Measurements from ENCODE around the gene SPINK14.

The SPINK14 gene, protein sequence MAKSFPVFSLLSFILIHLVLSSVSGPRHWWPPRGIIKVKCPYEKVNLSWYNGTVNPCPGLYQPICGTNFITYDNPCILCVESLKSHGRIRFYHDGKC

DNA sequence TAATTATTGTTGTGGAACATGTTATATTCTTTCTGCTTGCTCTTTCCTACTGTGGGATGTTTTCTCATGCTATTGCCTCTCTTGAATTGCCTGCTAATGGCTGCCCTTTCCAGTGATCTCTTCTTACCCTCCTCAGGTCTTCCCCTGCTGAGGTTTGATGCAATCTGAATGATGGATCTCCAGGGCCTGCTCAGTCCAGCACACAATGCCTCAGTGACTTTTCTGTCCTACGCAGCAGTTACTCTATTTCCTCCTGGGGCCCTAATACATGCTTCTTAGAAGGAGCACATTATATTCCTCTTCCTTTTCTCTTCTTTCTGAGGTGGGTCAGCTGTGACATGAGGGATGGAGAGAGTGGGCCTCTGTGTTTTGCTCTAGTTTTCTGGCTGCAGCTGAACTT lies at the start of gene SPINK14:
Gene SPINK14 (plus strand): TSS at position 301 of the 400 bp plus-strand sequence. CDS start 1,187 bp downstream, outside the sequence.
- DNase-seq (ENCODE audit: low read depth in 1 of 2, low spot score in 1 of 2): no peak

DNA sequence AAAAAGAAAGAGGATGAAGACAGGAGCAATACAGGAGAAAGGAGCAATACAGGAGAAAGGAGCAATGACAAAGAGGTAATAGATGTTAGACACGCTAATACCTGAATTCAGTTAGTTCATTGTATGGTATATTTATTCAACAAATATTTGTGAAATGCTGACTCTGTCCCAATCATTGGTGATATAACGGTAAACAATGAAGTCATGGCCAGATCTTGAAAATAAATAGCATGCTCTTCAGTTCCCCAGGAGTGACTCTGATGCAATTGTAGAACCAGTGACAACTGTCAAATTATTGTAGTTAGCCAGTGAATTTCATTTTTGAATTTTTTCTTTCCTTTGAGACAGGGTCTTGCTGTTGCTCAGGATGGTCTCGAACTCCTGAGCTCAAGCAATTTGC lies 48.0 kb upstream of the SPINK14 start:
- DNase-seq (ENCODE audit: low read depth in 1 of 2, low spot score in 1 of 2): no peak

DNA sequence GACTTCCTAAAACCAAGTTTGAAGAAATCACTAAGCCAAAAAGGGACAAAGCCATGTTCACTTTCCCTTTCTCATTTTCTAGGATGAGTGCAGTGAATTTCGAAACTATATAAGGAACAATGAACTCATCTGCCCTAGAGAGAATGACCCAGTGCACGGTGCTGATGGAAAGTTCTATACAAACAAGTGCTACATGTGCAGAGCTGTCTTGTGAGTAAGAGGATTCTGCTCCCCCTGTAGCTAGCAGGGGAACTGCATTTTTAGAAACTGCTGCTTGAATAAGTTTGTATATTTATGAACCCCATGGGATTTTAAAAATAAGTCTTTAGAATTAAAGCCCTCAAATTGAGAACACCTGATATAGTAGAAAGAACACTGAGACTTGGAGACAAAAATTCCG lies 42.7 kb upstream of the SPINK14 start:
- DNase-seq (ENCODE audit: low read depth in 1 of 2, low spot score in 1 of 2): no peak

GRCh38 chr5:148135091-148136048 lies 33.0 kb upstream of the SPINK14 start:
- no peak for DNase-seq (ENCODE audit: low read depth in 1 of 2, low spot score in 1 of 2)

GRCh38 chr5:148140846-148141245 lies 27.5 kb upstream of the SPINK14 start:
- DNase-seq (ENCODE audit: low read depth in 1 of 2, low spot score in 1 of 2): no peak

DNA sequence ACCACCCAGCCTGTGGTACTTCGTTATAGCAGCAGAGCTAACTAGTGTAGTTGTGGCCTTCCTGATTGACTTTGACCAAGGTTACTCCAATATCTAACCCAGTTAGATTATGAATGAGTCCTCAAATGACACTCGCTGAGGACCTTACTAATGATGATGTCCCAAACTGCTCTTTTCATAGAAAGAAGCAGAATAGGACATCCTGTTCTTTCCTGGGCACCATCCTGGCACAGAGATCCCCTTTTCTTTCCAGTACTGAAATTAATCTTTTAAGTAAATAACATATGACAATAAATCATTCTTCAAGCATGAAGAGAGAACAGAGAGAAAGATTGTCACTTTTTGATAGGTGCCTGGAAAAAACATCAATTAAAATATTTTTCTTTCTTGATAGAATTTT lies 26.7 kb upstream of the SPINK14 start:
- DNase-seq (ENCODE audit: low read depth in 1 of 2, low spot score in 1 of 2): no peak

DNA sequence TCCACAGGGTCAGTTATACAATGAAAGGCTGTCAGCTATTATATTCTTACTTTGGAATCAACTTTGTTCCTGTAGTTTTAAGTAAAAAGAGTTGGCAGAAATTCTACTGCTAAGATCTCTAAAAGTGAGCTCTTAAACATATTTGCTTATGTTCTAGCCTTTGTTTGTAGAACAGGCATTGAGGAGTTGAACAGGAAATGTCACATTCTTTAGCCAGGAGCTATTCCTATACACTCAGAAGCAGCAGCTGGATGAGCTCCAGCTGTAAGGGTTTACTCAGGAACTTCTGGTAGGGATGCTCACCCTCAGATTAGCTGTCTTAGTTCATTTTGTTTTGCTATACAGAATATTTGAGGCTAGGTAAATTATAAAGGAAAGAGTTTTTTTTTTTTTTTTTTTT lies 22.4 kb upstream of the SPINK14 start:
- no peak for DNase-seq (ENCODE audit: low read depth in 1 of 2, low spot score in 1 of 2)

GRCh38 chr5:148146487-148146886 lies 21.9 kb upstream of the SPINK14 start:
- DNase-seq (ENCODE audit: low read depth in 1 of 2, low spot score in 1 of 2): no peak

- no peak for DNase-seq (ENCODE audit: low read depth in 1 of 2, low spot score in 1 of 2)
Measured at GRCh38 chr5:148147415-148147814, 20.9 kb upstream of the SPINK14 start.

- DNase-seq (ENCODE audit: low read depth in 1 of 2, low spot score in 1 of 2): no peak
Measured at GRCh38 chr5:148151872-148152271, 16.5 kb upstream of the SPINK14 start.

GRCh38 chr5:148152781-148153180 lies 15.6 kb upstream of the SPINK14 start:
- no peak for DNase-seq (ENCODE audit: low read depth in 1 of 2, low spot score in 1 of 2)

DNA sequence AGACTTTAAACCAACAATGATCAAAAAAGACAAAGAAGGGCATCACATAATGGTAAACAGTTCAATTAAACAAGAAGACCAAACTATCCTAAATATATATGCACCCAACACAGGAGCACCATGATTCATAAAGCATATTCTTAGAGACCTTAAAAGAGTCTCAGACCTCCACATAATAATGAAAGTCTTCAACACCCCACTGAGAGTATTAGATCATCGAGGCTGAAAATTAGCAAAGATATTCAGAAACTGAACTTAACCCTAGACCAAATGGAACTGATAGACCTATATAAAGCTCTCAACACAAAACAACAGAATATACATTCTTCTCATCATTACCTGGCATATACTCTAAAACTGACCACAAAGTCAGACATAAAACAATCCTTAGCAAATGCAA lies 11.7 kb upstream of the SPINK14 start:
- DNase-seq (ENCODE audit: low read depth in 1 of 2, low spot score in 1 of 2): no peak

DNA sequence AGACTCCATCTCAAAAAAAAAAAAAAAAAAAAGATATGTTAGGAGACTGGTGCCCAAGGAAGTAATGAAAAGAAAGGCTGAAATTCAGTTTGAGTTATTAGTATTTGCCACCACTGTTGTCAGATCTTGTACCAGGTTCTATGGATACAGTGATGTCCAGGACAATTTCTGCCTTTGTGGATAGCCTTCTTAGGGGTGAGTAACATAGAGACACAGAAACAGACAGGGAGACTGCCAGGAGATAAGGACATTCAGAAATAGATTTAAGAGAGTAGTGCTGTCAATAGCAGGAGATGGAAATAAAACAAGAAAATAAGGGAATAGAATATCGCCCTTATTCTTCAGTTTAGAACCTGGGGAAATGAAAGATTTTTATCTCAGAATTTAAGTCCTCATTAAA lies 6.3 kb upstream of the SPINK14 start:
- no peak for DNase-seq (ENCODE audit: low read depth in 1 of 2, low spot score in 1 of 2)

DNA sequence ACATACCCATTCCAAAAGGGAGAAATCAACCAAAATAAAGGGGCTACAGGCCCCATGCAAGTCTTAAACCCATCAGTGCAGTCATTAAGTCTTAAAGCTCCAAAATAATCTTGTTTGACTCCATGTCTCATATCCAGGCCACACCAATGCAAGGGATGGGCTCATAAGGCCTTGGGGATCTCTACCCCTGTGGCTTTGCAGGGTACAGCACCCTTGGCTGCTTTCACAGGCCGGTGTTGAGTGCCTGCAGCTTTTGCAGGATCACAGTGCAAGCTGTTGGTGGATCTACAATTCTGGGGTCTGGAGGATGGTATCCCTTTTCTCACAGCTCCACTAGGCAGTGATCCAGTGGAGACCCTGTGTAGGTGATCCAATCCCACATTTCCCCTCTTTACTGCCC lies 5.0 kb upstream of the SPINK14 start:
- DNase-seq (ENCODE audit: low read depth in 1 of 2, low spot score in 1 of 2): no peak

DNA sequence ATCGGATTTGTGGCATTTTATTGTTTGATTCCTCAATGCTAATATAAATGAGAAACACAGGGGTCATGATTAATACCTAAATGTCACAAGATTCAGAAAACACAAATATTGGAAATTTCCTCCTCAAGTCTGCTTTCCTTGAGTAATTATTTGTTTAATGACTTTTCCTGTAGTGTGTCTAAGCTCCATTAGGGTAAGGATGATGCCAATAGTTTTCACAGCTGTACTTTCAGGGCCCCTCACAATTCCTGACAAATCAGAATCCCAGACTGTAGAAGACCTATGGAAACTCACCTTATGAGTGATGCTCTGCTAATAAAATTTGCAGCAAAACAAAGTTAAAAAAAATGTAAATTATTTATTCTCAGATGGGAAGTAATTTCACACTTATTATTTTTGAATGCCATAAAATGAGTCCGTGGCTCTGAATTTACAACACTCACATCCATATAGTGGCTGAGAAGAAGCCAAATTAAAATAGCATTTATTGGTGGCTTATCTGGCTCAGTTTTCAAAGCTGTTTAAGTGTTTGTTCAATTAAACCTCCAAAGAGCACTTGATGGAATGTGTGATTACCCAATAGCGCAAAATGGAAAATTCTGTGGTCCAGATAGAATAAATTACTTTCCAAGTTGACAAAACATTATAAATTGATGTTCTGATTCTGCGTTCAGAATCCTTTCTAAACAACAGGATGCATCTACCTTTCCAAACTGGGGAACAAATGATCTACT lies 1.6 kb upstream of the SPINK14 start:
- no peak for DNase-seq (ENCODE audit: low read depth in 1 of 2, low spot score in 1 of 2)

DNA sequence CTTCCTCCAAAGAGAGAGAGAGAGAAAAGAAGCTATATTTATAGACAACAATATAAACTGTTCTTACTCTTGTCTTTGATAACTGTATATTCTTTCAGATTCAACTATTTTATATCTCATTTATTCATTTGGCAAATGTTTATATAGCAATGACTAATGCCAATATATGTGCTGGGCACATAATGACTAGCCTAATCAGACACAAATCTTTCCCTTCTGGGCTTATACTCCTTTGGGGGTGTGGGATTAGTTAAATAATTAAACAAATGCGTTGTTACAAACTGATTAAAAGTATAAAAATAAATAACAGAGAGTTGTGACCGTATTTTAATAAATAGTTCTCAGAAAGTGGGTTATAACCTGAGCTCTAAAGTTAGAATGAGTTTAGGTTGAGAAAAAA lies 4.0 kb downstream of the SPINK14 start:
- no peak for DNase-seq (ENCODE audit: low read depth in 1 of 2, low spot score in 1 of 2)

DNA sequence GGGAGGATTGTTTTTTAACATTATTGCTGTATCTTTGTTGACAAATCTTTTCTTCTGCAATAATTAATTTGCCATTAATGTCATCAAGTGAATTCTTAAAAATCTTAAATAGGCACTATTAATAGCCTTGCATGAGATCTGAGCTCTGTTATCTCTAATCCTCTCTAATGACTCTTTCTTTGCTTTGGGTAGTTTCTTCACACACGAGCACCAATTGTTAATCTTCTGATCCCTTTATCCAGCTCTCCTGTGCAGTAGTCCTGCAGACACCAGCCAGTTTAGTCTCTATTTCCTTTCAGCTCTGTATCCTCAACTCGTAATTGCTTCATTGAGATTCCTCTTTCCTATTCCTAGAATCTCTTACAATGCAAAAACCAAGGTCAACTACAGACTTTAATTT lies 8.1 kb downstream of the SPINK14 start:
- DNase-seq (ENCODE audit: low read depth in 1 of 2, low spot score in 1 of 2): no peak

DNA sequence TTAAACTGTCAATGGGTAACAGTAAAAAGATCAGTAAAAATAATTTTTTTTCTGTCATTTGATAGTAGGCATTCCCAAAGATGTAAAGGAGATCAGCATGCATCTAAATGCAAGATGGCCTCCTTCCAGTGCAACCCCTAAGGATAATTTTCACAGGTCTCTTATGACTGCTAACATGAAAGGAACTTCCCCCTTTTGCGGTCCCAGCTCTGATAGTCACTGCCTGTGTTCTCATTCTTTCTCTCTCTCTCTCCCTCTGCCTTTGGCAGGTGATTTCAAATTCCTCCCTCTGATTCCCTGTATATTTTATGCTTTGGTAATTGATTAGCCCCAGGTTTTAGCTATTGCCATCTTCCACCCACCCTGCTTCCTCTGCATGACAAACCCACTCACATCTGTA lies 8.9 kb downstream of the SPINK14 start:
- DNase-seq (ENCODE audit: low read depth in 1 of 2, low spot score in 1 of 2): no peak

GRCh38 chr5:148179234-148179824 lies 11.0 kb downstream of the SPINK14 start:
- DNase-seq (ENCODE audit: low read depth in 1 of 2, low spot score in 1 of 2): no peak

DNA sequence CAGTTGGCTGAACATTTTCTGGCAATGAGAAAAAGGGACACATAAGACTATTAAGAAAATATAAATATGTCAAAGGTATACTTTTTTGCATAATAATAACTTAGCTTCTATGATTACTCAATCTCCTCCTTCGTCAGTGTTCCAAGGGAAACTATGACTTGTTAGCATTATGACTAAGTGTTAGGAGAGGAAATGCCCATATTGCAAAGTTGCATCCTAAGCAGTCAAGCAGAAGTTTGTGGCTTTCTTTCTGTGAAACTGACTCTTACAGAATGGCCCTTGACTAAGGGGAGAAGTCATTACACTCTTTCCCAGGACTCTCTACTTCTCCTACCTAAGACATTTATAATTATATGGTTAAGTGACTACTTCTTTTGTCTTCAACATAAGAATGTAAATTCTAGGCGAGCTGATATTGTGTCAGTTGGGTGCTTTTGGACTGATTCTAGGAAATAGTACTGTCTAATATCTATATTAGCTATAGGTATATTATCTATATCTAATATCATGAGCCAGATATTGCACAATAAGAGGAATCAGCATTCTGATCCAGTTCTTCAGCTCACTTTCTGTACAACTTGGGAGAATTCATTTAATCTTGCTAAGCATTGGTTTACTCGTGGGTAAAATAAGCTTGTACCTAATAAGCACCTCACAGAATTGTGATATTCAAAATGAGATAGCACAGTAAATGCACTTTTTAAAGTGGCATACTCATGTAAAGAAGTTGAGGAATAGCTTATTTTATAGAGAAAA lies 18.1 kb downstream of the SPINK14 start:
- peak in 1 of 2 donors; percentile 5 for DNase-seq (ENCODE audit: low read depth in 1 of 2, low spot score in 1 of 2)

- DNase-seq (ENCODE audit: low read depth in 1 of 2, low spot score in 1 of 2): no peak
Measured at GRCh38 chr5:148191010-148191409, 22.7 kb downstream of the SPINK14 start.

Data from activated CD4-positive, alpha-beta T cell treated with anti-CD3 and anti-CD28 coated beads, Interleukin-2, amount 50 U/mL, for 24 hours (primary cell).